HG02884 (cell line): ENCODE data around the gene THSD8.
A peak's percentile ranks its signal among the peaks of the same experiment; 100 is the strongest.

Source experiments
- ATAC-seq: cut with Tn5 transposase; IDR thresholded peaks from one replicate; pipeline ENCODE4 v1.9.1; 2021; ENCODE audit warnings: mild to moderate bottlenecking, moderate library complexity; ENCODE audit not compliant: unreplicated experiment

The THSD8 gene

GRCh38 chr19:12779162-12779993 is 22.5 kb upstream of the THSD8 start:
- ATAC-seq: no peak

DNA sequence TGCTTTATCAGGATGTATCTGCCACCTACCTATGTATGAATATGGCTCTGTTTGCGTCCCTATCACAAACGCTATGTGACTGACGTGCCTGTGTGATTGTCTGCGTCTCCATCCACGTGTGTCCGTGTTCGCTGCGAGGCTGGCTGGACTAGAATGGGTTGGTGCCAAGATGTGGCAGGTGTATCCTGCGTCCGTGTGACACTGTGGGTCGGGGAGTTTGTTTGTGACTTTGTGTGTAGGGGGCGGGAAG is 19.8 kb upstream of the THSD8 start:
- no peak for ATAC-seq

DNA sequence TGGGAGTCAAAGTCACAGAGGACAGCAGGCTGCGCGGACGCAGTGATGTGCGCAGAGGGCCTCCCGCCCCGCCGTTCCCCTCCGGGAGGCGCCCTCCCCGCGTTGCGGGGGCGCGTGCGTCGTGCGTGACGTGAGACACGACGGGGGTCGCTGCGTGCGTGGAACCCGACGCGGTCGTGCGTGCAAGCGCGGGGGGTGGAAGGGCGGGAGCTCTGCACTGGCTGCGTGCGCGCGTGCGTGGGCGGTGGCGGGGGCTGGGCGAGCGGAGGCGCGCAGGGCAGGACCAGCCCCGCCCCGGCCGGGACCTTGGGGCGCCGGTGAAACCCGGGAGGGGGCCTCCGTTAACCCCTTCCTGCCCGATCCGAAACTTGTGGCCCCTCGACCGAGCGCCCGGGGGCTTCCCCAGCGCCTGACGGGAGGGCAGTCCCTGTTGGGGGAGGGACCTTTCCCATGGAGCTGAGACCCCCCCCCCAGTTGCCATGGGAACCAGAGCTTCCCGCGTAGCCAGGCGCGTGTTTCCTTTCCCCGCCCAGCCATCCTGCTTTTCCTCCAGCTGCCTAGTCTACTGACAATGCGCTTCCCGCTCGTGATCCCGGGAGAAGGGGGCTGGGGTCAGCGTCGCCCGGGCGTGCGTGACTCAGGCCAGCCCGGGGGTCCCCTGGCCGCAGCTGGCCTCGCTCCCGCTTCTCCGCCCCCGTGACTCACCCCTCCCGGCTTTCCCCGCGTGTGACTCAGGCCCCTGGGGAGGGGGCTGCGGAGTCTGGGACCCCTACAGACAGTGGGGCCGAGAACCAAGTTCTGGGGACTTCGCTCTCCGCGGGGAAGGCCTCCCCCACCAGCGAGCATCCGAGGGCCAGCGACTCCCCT is 19.2 kb upstream of the THSD8 start:
- ATAC-seq: peak; percentile 30

GRCh38 chr19:12783291-12783848 is 18.5 kb upstream of the THSD8 start:
- no peak for ATAC-seq

DNA sequence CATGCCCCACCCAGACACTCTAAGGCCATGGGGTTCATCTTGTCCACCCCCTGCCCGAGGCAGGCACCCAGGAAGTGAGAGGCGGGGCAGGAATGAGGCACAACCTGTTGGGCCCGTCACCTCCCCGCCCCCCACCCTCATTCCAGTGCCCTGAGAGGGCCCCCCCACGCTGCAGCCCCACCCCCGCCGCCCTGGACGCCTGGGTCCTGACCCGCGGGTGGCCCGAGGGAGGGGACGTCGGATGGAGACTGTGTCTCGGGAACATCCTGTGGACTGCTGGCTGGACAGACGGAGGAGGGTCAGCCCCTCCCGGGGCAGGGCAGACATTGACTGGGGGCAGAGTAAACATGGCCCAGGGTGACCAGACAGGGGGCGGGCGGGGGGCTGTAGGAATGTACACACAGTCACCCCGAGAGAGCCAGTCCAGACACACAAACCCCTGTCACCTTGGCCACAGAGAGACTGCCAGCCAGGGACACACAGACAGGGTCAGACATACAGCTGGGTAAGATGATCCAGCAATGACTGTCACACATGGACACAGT is 17.9 kb upstream of the THSD8 start:
- ATAC-seq: no peak

- ATAC-seq: no peak
These were observed 17.4 kb upstream of the THSD8 start for GRCh38 chr19:12784394-12784870.

GRCh38 chr19:12784871-12785430 is 16.9 kb upstream of the THSD8 start:
- no peak for ATAC-seq

DNA sequence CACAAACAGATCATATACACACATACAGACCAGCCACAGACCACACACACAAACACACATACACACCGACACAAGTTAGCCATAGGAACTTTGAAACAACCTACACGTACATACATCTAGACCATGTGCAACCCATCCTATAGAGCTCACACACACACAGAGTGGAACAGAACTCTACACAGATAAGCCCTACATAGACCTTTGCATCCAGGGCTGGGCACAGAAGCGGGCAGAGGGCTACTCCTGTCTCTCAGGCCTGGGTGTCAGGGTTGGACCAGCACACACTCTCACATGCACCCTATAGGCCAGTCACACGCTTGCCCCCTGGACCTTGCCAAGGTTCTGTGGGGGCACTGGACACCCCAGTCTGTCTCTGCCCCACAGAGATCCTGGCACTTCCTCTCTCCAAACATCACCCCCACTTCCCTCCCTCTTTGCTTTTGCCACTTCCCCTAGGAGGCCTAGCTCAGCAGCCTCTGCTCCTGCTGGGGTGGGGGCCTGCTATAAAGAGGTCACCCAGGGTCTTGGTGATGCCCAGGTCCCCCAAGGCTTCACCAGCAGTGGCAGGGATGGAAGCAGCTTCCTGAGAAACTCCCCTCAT is 16.3 kb upstream of the THSD8 start:
- ATAC-seq: no peak

GRCh38 chr19:12786141-12786870 is 15.6 kb upstream of the THSD8 start:
- ATAC-seq: no peak

DNA sequence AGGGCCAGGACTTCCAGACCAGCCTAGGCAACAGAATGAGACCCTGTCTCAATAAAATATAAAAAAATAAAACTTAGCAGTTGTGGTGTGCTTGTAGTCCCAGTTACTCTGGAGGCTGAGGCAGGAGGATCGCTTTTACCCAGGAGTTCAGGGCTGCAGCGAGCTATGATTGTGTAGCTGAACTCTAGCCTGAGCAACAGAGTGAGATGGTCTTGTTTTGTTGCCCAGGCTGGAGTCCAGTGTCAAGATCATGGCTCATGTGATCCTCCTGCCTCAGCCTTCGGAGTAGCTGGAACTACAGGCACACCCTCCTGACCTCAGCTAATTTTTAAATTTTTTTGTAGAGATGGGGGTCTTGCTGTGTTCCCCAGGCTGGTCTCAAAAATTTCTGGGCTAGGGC is 14.9 kb upstream of the THSD8 start:
- no peak for ATAC-seq

GRCh38 chr19:12787458-12787857 is 14.4 kb upstream of the THSD8 start:
- no peak for ATAC-seq

- ATAC-seq: no peak
These were observed 13.7 kb upstream of the THSD8 start for GRCh38 chr19:12788042-12788681.

DNA sequence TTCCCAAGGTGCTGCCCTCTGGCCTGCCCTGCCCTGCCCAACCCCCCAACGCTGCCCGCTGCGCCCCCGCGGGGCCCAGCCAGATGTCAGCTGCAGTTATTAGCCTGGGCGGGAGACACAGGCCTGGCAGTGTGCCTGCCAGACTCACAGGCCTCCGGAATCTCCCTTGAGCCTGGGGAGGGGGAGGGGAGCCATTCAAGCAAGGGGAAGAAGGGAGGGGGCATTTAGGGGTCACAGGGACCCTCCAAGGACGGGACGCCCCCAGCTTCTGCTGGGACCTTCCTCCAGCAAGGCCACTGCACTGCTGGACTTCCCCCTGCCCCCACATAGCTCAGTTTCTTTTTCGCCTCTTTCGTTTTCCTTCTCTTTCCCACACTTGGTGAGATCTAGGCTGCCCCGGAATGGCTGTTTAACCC is 13.2 kb upstream of the THSD8 start:
- ATAC-seq: no peak

DNA sequence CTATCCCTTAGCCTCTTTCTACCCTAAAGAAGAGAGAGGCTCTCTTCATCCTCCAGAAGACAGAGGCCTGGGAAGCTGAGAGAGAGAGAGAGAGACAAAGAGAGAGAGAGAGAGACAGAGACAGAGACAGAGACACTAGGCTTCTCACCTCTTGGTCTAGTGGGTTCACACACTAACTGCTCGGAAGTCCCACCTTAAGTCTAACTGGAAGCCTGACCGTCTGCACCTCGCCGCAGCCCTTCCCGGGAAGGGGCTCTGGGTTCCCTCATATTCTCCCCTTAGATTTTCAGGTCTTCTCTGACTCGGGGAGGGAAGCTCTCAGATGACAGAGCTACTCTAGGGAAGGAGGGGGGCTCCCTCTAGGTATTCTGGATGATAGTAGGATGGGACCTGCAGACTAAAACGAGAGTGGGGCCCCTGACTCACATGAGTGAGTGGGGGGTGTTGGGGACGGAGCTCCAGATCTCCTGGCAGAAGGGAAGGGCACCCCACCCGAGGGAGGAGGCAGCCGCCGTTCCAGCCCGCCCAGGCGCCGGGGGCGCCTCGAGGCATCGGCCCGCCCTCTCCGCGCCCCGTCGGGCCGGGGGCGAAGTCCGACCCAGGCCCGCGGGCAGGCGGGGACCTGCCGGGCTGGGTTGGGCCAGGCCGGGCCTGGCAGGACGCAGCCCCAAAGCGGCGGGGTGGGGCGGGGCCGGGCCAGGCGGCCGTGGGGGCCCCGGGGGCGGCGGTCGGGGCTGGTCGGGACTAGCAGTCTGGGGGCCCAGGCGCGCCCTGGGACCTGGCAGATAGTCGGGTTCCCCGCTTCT is 12.6 kb upstream of the THSD8 start:
- no peak for ATAC-seq

GRCh38 chr19:12789904-12790619 is 11.8 kb upstream of the THSD8 start:
- ATAC-seq: peak; percentile 44

DNA sequence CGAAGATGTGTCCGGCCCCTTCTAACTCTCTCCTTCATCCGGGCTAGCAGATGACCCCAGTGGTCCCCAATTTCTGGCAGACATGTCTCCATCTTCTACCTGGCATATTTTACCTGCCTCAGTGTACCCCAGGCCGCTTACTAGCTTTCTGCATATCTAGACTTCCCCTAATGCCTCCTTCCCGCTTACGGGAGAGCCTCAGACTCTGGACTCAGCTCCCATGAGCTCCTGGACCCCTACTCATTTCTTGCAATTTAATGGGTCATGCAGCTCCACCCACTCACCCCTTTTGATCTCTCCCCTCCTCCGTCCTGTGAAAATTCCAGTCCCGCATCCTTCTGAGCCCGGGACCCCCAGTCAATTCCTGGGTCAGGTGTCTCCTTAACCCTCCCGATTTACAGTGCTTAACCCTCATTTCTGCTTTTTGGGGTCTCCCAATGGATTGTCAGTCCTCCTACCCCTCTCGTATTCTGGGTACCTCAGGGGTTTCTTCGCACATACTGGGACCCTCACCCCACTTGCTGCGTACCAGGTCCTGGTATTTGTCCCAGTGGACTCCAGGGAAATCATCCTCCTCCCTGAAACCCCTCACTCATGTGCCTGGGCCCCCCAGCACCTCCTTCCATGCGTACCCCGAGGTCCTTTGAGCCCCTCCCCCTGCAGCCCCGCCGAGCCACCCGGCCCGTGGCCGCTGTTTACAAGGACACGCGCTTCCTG is 11.1 kb upstream of the THSD8 start:
- ATAC-seq: no peak

DNA sequence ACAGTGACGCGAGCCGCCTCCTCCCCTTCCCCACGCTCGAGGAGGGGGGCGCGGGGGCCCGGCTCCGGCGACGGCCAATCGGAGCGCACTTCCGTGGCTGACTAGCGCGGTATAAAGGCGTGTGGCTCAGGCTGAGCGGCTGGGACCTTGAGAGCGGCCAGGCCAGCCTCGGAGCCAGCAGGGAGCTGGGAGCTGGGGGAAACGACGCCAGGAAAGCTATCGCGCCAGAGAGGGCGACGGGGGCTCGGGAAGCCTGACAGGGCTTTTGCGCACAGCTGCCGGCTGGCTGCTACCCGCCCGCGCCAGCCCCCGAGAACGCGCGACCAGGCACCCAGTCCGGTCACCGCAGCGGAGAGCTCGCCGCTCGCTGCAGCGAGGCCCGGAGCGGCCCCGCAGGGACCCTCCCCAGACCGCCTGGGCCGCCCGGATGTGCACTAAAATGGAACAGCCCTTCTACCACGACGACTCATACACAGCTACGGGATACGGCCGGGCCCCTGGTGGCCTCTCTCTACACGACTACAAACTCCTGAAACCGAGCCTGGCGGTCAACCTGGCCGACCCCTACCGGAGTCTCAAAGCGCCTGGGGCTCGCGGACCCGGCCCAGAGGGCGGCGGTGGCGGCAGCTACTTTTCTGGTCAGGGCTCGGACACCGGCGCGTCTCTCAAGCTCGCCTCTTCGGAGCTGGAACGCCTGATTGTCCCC is 10.4 kb upstream of the THSD8 start, which contains the start of gene JUNB:
TSS of gene JUNB (plus strand) at position 142 of the 706 bp plus-strand sequence. CDS start at position 428, 286 bp downstream.
- no peak for ATAC-seq
